GM12891 (cell line): ENCODE measurements around the gene MMRN2.

Source experiments
- DNase-seq: peaks from one replicate; pipeline ENCODE4 v3.0.0; 2011; ENCODE audit warnings: low spot score; ENCODE audit not compliant: insufficient read length
- FAIRE-seq: peaks from 2 replicates; lab custom pipeline; 2011; peaks lifted over from hg19 to GRCh38; lab: Jason Lieb, UNC
- PAX5 ChIP-seq: IDR thresholded peaks from 2 replicates; pipeline ENCODE4 v1.6.1; 2011; ENCODE audit warnings: low read length, moderate library complexity, mild to moderate bottlenecking; ENCODE audit not compliant: insufficient read depth, severe bottlenecking
- POLR2A ChIP-seq: IDR thresholded peaks from 2 replicates; pipeline ENCODE4 v1.6.1; 2011; ENCODE audit warnings: low read depth, low read length, control low read depth
- POLR2AphosphoS5 ChIP-seq: IDR thresholded peaks from 2 replicates; pipeline ENCODE4 v1.6.1; 2011; ENCODE audit warnings: low read depth, low read length, control low read depth
- POU2F2 ChIP-seq: IDR thresholded peaks from 2 replicates; pipeline ENCODE4 v1.6.1; 2011; ENCODE audit warnings: low read depth, mild to moderate bottlenecking, control low read depth, low read length, moderate library complexity
- SPI1 ChIP-seq: IDR thresholded peaks from 2 replicates; pipeline ENCODE4 v1.6.1; 2011; ENCODE audit warnings: low read depth, low read length, control low read depth
- TAF1 ChIP-seq: IDR thresholded peaks from 2 replicates; pipeline ENCODE4 v1.6.1; 2011; ENCODE audit warnings: low read depth, low read length, control low read depth

The MMRN2 gene

GRCh38 chr10:86968994-86969355 lies 11.6 kb upstream of the MMRN2 start:
- FAIRE-seq (no peak), DNase-seq (no peak)
- TF ChIP-seq POLR2AphosphoS5 (no peak), POLR2A (no peak), TAF1 (no peak), SPI1 (no peak), PAX5 (no peak), POU2F2 (no peak)

DNA sequence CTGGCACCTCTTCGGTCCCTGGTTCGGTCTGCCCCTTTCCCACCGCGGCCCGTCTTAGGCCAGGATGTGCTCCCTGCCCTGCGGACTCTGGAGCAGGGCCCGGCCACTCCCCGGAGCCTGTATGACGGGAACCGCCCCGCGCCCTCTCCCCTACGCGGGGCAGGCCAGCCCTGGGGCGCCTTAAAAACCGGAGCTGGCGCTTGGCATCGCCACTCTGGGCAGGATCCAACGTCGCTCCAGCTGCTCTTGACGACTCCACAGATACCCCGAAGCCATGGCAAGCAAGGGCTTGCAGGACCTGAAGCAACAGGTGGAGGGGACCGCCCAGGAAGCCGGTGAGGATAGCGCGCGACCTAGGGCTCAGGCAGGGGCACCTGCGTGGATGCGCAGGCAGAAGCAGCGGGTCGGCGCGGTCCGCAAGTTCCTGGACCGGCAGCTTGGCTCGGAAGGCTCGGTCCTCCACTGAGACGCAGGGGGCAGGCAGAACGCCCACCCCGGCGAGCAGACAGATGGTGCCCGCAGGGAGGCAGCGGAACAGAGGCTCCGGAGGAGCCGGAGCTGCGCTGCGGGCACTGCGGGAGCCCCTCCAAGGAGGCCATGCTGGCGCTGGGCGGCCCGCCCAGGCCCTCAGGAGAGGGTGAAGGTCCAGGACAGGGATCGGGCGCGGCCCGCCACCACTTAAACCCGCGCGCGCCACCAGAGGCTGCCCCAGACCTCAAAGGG lies 11.0 kb upstream of the MMRN2 start, which contains the start of gene ADIRF:
Gene ADIRF, plus strand, starts transcription at position 212 of the 723 bp plus-strand sequence. Its CDS starts 63 bp downstream, at position 275.
- DNase-seq = no peak
- FAIRE-seq = no peak
- TF ChIP-seq SPI1 (no peak), PAX5 (no peak), POU2F2 (no peak), POLR2A (no peak), TAF1 (no peak), POLR2AphosphoS5 (no peak)

DNA sequence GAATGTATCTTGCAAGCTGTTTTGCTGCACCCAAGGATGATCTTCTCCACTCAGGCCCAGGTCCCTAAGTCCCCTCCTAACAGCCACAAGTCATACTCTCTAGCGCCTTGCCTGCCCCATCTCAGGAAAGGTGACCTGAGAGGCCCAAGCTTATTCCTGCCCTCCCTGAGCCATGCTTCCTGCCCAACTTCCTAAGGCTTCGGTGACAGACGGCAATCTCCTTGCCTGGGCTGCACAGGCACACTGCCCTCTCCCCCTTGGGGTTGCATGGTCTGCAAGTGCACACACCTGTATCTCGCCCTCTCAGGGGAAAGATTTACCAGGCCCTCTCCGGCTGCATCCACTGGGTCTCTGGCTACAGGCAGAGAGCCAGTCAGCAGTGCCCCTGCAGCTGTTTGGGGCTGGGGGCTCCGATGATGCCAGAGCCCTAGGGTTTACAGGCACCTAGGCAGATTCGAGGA lies 10.1 kb upstream of the MMRN2 start:
- TF ChIP-seq POLR2AphosphoS5 (no peak), SPI1 (no peak), POLR2A (no peak), POU2F2 (no peak), TAF1 (no peak), PAX5 (no peak)
- no peak for DNase-seq
- peak; percentile 43 for FAIRE-seq

GRCh38 chr10:86965986-86966654 lies 8.7 kb upstream of the MMRN2 start:
- TF ChIP-seq PAX5 = no peak
- TF ChIP-seq POLR2AphosphoS5 = peak; percentile 64
- TF ChIP-seq TAF1 = no peak
- TF ChIP-seq POLR2A = peak; percentile 72
- TF ChIP-seq POU2F2 = no peak
- no peak for TF ChIP-seq SPI1
- no peak for FAIRE-seq
- no peak for DNase-seq

GRCh38 chr10:86964847-86965190 lies 7.4 kb upstream of the MMRN2 start:
- TF ChIP-seq POLR2A = no peak
- TF ChIP-seq SPI1 = no peak
- TF ChIP-seq POLR2AphosphoS5 = no peak
- TF ChIP-seq PAX5 = no peak
- no peak for TF ChIP-seq TAF1
- no peak for TF ChIP-seq POU2F2
- DNase-seq = no peak
- FAIRE-seq = peak; percentile 35

DNA sequence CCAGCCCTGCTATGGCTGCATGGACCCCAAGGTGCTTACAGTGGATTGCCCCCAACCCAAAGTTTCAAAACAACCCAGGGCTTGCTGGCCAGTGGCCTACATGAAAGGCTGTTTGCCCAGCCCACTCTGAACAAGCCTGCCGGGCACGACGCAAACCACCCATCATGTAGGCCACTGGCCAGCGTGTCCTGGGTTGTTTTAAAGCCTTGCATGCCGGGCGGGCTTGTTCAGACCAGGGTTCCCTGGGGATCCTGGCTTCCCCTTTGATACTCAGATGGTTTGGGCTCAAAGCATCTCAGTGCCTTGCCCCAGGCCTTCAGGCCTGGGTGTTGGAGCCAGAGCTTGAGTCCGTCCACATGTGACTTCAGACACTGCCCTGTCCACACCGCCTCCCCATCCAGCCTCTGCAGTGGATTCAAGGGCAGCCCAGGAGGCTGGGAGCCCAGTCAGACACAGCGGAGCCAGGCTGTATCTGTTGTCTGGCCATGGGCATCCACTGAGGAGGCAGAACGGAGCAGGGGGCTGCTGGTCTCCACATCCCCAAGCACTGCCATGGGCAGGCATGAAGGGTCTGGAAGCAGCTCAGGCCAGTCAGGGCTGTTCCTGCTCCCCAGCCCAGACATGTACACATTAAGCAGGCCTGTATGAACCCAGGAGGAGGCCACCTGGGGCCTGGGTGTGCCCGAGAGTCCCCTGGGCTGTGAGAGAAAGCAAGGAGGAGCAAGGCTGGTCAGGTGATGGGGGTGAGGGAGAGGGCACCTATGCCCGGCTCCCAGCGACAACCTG lies 6.8 kb upstream of the MMRN2 start:
- FAIRE-seq (no peak), DNase-seq (no peak)
- TF ChIP-seq TAF1 (no peak), POLR2AphosphoS5 (no peak), SPI1 (no peak), PAX5 (no peak), POLR2A (no peak), POU2F2 (no peak)

DNA sequence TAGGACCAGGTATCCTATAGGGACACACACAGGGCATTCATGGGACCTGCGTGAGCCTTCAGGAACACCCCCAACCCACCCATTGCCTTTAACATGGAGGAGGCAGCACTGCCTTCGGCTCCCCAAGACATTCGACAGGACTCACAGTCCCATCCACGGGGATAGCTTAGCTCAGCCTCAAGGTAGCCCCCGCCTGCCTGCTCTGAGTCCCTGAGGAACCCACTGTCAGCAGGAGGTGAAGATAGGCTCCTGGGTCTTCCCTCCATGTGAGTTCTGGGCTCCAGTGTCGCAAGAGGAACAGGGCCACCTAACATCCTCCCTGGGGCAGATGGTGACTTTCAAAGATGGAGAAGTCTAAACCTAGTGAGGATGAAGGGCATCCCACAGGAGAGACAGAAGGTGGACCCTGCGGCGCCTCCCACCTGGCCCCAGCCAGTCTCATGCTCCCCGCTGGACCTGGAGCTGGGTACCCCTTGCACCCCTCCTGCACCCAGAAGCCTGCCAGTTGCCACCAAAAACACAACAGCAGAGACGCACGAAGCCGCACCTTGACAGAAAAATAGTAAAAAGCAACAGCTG lies 6.0 kb upstream of the MMRN2 start:
- no peak for DNase-seq
- TF ChIP-seq POU2F2 = no peak
- no peak for TF ChIP-seq SPI1
- TF ChIP-seq PAX5 = no peak
- TF ChIP-seq TAF1 = no peak
- TF ChIP-seq POLR2A = no peak
- no peak for TF ChIP-seq POLR2AphosphoS5
- FAIRE-seq = peak; percentile 45

DNA sequence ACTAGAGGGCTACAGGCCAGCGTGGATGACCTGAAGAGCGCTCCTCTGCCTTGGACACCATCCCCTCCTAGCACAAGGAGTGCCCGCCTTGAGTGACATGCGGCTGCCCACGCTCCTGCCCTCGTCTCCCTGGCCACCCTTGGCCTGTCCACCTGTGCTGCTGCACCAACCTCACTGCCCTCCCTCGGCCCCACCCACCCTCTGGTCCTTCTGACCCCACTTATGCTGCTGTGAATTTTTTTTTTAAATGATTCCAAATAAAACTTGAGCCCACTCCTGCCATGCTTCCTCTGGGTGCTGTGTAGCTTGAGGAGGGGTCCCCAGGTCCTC lies 5.5 kb upstream of the MMRN2 start:
- no peak for FAIRE-seq
- TF ChIP-seq POLR2A (no peak), TAF1 (no peak)
- no peak for DNase-seq
